Sigmoid colon (tissue), 4 donors: ENCODE results near the gene PRKAB2.

Experiments
- CTCF ChIP-seq, 4 experiments: fragments of 450-650 bp in 3 of 4; fragments of 200-600 bp in 1 of 4; IDR thresholded peaks; one replicate each; pipeline ENCODE4 v1.5.1; 2016 to 2019; ENCODE audit warnings: antibody characterized with exemption in 4 of 4, mild to moderate bottlenecking in 3 of 4, moderate library complexity in 2 of 4
- EP300 ChIP-seq, 4 donors: sonication (generic); formaldehyde crosslinking; IDR thresholded peaks; one replicate each; pipeline ENCODE4 v1.6.1; 2017; ENCODE audit warnings: antibody characterized with exemption in 4 of 4

- no peak for TF ChIP-seq CTCF (IDR thresholded peaks at IDR 0.05)
- TF ChIP-seq EP300 (IDR thresholded peaks at IDR 0.05): no peak
Observed at GRCh38 chr1:147105909-147106308, 66.4 kb downstream of the PRKAB2 start.
